ENCODE results near the gene SEPTIN3.
A peak's percentile ranks its signal among the peaks of the same experiment; 100 is the strongest.

Gene SEPTIN3

DNA sequence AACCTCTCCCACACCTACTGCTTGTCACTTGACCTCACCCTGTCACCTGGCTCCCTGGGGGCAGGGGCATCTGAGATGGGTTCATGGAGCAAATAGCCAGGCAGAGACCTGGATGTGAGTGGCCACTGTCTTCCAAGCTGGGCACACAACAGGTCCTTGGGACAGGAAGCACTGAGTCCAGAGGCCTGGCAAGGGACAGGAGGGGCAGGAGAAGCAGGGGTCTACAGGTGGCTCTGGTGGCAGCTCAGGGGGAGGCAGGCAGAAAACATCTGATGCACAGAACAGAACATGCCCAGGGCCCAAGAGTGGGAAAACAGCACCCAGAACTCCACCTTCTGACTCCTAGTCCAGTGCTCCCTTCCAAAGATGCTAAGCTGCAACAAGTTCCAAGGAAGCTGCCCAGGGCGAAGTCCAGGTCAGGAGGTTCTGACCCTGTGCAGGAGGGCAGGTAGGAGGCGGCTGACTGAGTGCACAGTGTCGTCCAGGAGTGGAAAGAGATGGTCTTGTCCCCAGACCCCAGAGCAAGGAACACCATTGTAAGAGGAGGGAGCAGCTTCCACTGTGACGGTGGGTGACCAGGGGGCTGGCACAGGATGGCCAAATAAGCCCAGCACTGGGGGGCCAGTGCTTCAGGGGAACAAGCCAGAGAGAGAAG lies 46.2 kb upstream of the SEPTIN3 start:
- H3K4me2 ChIP-seq (ENCODE audit: low read length): peak overlapping the region; percentile 85
- peaks cover 89% of the 10 kb centered on the region for H3K4me1 ChIP-seq (ENCODE audit: control insufficient read depth, low read length)
- no peaks in the 10 kb centered on the region for H3K9me2 ChIP-seq (replicated peaks; ENCODE audit: control insufficient read depth, low read length)
- H3F3A ChIP-seq (ENCODE audit: control insufficient read depth, insufficient read depth): peaks cover 31% of the 10 kb centered on the region
- no peaks in the 10 kb centered on the region for H3K9me3 ChIP-seq (ENCODE audit: control insufficient read depth, insufficient read depth, low read length)
- peaks cover under 1% of the 10 kb centered on the region for H3K27me3 ChIP-seq (ENCODE audit: control insufficient read depth, low read length)
- peaks cover 7% of the 10 kb centered on the region; the same call in 1 of the 2 replicates for H4K20me1 ChIP-seq (ENCODE audit: control insufficient read depth, insufficient read depth, low read depth, low read length)
- no peak for TF ChIP-seq EZH2phosphoT487 (IDR thresholded peaks at IDR 0.05; ENCODE audit: borderline replicate concordance, low read length)
- TF ChIP-seq, protein P1, sequence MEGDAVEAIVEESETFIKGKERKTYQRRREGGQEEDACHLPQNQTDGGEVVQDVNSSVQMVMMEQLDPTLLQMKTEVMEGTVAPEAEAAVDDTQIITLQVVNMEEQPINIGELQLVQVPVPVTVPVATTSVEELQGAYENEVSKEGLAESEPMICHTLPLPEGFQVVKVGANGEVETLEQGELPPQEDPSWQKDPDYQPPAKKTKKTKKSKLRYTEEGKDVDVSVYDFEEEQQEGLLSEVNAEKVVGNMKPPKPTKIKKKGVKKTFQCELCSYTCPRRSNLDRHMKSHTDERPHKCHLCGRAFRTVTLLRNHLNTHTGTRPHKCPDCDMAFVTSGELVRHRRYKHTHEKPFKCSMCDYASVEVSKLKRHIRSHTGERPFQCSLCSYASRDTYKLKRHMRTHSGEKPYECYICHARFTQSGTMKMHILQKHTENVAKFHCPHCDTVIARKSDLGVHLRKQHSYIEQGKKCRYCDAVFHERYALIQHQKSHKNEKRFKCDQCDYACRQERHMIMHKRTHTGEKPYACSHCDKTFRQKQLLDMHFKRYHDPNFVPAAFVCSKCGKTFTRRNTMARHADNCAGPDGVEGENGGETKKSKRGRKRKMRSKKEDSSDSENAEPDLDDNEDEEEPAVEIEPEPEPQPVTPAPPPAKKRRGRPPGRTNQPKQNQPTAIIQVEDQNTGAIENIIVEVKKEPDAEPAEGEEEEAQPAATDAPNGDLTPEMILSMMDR (IDR thresholded peaks at IDR 0.05; ENCODE audit: low read depth, low read length, poor library complexity, severe bottlenecking): no peak
- peaks cover 45% of the 10 kb centered on the region for H3K36me3 ChIP-seq (ENCODE audit: control insufficient read depth, low read length)
- H3K27ac ChIP-seq (ENCODE audit: low read depth, low read length): peak overlapping the region; percentile 86
- H3K4me3 ChIP-seq (ENCODE audit: low read length): peak overlapping the region; percentile 86
- peaks cover 36% of the 10 kb centered on the region for H3K79me2 ChIP-seq (ENCODE audit: control insufficient read depth, low read length)

DNA sequence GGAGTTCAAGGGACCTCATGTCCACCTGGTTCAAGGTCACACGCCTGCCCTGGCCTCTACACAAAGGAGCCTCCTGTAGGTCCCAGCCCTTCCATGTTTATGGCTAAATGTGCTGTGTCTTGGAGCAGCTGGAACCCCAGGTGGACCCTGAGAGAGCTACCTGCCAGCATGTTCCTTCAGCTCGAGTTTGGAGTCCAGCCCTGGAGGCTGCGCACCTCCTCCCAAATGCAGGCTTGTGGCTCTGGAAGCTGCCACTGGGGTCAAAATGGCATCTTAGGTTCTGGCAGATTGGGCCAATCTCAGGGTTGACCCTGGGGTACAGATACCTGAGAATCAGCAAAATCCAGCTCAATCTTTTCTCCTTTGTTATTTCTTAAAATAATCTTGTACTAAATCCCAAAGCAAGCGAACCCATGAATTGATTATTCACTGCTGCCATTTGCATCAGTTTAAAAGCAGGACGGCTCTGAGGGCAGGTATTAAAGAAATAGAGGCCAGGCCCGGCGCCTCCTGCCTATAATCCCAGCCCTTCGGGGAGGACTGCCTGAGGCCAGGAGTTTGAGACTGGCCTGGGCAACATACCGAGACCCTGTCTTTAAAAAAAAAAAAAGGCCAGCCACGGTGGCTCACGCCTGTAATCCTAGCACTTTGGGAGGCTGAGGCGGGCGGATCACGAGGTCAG lies 45.5 kb upstream of the SEPTIN3 start:
- H3K36me3 ChIP-seq (ENCODE audit: control insufficient read depth, low read length): peaks cover 45% of the 10 kb centered on the region
- no peaks in the 10 kb centered on the region for H3K9me2 ChIP-seq (replicated peaks; ENCODE audit: control insufficient read depth, low read length)
- H4K20me1 ChIP-seq (ENCODE audit: control insufficient read depth, insufficient read depth, low read depth, low read length): peaks cover 7% of the 10 kb centered on the region; the same call in 1 of the 2 replicates
- peak overlapping the region; percentile 85 for H3K4me2 ChIP-seq (ENCODE audit: low read length)
- H3K27me3 ChIP-seq (ENCODE audit: control insufficient read depth, low read length): no peaks in the 10 kb centered on the region
- peaks cover 33% of the 10 kb centered on the region for H3F3A ChIP-seq (ENCODE audit: control insufficient read depth, insufficient read depth)
- peak overlapping the region; percentile 86 for H3K4me3 ChIP-seq (ENCODE audit: low read length)
- H3K4me1 ChIP-seq (ENCODE audit: control insufficient read depth, low read length): peaks cover 89% of the 10 kb centered on the region
- peak overlapping the region; percentile 86 for H3K27ac ChIP-seq (ENCODE audit: low read depth, low read length)
- TF ChIP-seq, protein P1 (IDR thresholded peaks at IDR 0.05; ENCODE audit: low read depth, low read length, poor library complexity, severe bottlenecking): no peak
- no peak for TF ChIP-seq EZH2phosphoT487 (IDR thresholded peaks at IDR 0.05; ENCODE audit: borderline replicate concordance, low read length)
- peaks cover 36% of the 10 kb centered on the region for H3K79me2 ChIP-seq (ENCODE audit: control insufficient read depth, low read length)
- H3K9me3 ChIP-seq (ENCODE audit: control insufficient read depth, insufficient read depth, low read length): no peaks in the 10 kb centered on the region

DNA sequence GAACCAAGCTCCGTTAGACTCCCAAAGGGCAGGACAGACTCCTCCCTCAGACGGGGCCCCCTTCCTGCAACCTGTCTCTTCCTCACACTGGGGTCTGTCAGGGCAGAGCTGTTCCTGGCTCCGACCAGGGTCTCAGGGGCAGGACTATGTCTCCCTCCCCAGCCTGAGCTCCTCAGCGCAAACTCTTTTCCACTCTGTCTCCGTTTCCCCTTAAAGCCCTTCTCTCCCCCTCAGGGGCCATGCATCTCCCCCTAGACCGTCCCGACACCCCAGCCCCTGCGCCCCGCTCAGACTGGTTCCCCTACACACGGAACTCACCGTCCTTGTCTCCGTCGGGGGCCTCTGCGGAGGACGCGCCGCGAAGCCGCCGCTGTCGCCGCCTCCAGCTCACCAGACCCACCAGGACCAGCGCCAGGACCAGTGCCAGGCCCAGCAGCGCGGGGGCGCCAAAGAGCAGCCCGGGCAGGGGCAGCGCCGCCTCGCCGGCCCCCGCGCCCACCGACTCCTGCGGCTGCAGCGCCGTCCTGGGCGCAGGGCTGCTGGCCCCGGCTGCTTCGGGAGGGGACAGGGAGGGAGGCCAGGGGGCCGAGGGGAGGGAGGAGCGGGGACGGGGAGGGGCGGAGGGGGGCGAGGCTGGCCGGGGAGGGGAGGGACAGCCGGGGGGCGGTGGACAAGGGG lies 43.3 kb upstream of the SEPTIN3 start:
- H3K4me1 ChIP-seq (ENCODE audit: control insufficient read depth, low read length): peaks cover 89% of the 10 kb centered on the region
- peak overlapping the region; percentile 85 for H3K4me2 ChIP-seq (ENCODE audit: low read length)
- TF ChIP-seq, protein P1 (IDR thresholded peaks at IDR 0.05; ENCODE audit: low read depth, low read length, poor library complexity, severe bottlenecking): peak; percentile 86
- TF ChIP-seq EZH2phosphoT487 (IDR thresholded peaks at IDR 0.05; ENCODE audit: borderline replicate concordance, low read length): no peak
- no peaks in the 10 kb centered on the region for H3K9me2 ChIP-seq (replicated peaks; ENCODE audit: control insufficient read depth, low read length)
- peaks cover 7% of the 10 kb centered on the region; the same call in 1 of the 2 replicates for H4K20me1 ChIP-seq (ENCODE audit: control insufficient read depth, insufficient read depth, low read depth, low read length)
- peaks cover 48% of the 10 kb centered on the region for H3K36me3 ChIP-seq (ENCODE audit: control insufficient read depth, low read length)
- peak overlapping the region; percentile 86 for H3K27ac ChIP-seq (ENCODE audit: low read depth, low read length)
- H3K9me3 ChIP-seq (ENCODE audit: control insufficient read depth, insufficient read depth, low read length): no peaks in the 10 kb centered on the region
- peaks cover 33% of the 10 kb centered on the region for H3F3A ChIP-seq (ENCODE audit: control insufficient read depth, insufficient read depth)
- no peaks in the 10 kb centered on the region for H3K27me3 ChIP-seq (ENCODE audit: control insufficient read depth, low read length)
- peak overlapping the region; percentile 86 for H3K4me3 ChIP-seq (ENCODE audit: low read length)
- peaks cover 36% of the 10 kb centered on the region for H3K79me2 ChIP-seq (ENCODE audit: control insufficient read depth, low read length)
